ENCODE data around the gene MORC2. TPM values are rescaled to one million over a fixed set of nuclear protein-coding genes. Genes with fewer than 3 reads are reported as not detected.

MORC2 gene
- polyA plus RNA-seq, 1 donor (not counting 4 experiments of a cell fraction or from before 2014, with no cell fraction given) = 14.1 TPM

DNA sequence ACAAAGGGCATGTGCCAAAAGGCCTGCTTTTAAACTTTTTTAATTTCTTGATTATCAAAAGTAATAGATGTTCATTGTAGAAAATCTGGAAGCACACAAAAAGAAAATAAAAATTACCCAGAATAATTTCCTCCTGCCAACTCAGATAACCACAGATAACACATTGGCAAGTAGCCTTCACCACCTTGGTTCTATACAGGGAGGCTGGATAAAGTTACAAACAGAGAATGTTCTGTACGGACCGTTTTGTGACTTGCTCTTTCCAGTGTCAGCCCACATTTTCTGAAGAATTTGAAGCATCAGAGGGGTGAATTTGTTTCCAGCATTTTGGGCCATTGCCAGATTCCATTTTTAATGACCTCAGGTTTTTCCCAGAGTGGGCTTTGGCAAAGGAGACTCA is 24.0 kb upstream of the MORC2 start:
- no peaks in the 10 kb centered on the region for H4K20me1 ChIP-seq (ENCODE audit: control insufficient read depth, extremely low read depth, insufficient read depth, low read length)
- DNase-seq (ENCODE audit: low read depth, low spot score) (no peak), FAIRE-seq (no peak)
- H3K4me1 ChIP-seq (ENCODE audit: control insufficient read depth, extremely low read depth, insufficient read depth, low read length) = no peaks in the 10 kb centered on the region
- dilution Hi-C loops (cut with MboI; ENCODE audit: extremely low pct_ligation_motif_present, low sequenced_read_pairs) = no loop called here
- H3K27ac ChIP-seq (ENCODE audit: control insufficient read depth, insufficient read depth, low read length) = no peak overlapping the region
- H3K79me2 ChIP-seq (ENCODE audit: control insufficient read depth, insufficient read depth, low read length) = no peaks in the 10 kb centered on the region
- H3K9ac ChIP-seq (ENCODE audit: control insufficient read depth, extremely low read depth, insufficient read depth, low read length) = no peak overlapping the region
- no peaks in the 10 kb centered on the region for H3K9me3 ChIP-seq (ENCODE audit: control insufficient read depth, low read depth, low read length)
- no peak overlapping the region for H2AFZ ChIP-seq (ENCODE audit: control insufficient read depth, low read length)
- no peaks in the 10 kb centered on the region for H3K36me3 ChIP-seq (ENCODE audit: control insufficient read depth in 2 of 2, extremely low read depth in 1 of 2, insufficient read depth in 2 of 2, low read length in 2 of 2)
- H3K4me2 ChIP-seq (ENCODE audit: control insufficient read depth, extremely low read depth, insufficient read depth, low read depth, low read length) = no peak overlapping the region
- TF ChIP-seq, protein P1, sequence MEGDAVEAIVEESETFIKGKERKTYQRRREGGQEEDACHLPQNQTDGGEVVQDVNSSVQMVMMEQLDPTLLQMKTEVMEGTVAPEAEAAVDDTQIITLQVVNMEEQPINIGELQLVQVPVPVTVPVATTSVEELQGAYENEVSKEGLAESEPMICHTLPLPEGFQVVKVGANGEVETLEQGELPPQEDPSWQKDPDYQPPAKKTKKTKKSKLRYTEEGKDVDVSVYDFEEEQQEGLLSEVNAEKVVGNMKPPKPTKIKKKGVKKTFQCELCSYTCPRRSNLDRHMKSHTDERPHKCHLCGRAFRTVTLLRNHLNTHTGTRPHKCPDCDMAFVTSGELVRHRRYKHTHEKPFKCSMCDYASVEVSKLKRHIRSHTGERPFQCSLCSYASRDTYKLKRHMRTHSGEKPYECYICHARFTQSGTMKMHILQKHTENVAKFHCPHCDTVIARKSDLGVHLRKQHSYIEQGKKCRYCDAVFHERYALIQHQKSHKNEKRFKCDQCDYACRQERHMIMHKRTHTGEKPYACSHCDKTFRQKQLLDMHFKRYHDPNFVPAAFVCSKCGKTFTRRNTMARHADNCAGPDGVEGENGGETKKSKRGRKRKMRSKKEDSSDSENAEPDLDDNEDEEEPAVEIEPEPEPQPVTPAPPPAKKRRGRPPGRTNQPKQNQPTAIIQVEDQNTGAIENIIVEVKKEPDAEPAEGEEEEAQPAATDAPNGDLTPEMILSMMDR (optimal IDR thresholded peaks at IDR 0.05 in 1 of 3, IDR thresholded peaks at IDR 0.05 in 1 of 3, conservative IDR thresholded peaks at IDR 0.05 in 1 of 3; ENCODE audit: extremely low read depth in 1 of 3, insufficient read depth in 2 of 3, low read length in 3 of 3) = no peak
- no peak for TF ChIP-seq EZH2 (IDR thresholded peaks at IDR 0.05; ENCODE audit: low read length)
- no peaks in the 10 kb centered on the region for H3K9me1 ChIP-seq (ENCODE audit: control insufficient read depth, extremely low read depth, insufficient read depth, low read length)
- no peak overlapping the region for H3K4me3 ChIP-seq (ENCODE audit: control insufficient read depth in 2 of 3, extremely low read depth in 1 of 3, insufficient read depth in 2 of 3, low read depth in 1 of 3, low read length in 3 of 3)
- H3K27me3 ChIP-seq (ENCODE audit: control insufficient read depth, extremely low read depth, insufficient read depth, low read length) = no peaks in the 10 kb centered on the region

DNA sequence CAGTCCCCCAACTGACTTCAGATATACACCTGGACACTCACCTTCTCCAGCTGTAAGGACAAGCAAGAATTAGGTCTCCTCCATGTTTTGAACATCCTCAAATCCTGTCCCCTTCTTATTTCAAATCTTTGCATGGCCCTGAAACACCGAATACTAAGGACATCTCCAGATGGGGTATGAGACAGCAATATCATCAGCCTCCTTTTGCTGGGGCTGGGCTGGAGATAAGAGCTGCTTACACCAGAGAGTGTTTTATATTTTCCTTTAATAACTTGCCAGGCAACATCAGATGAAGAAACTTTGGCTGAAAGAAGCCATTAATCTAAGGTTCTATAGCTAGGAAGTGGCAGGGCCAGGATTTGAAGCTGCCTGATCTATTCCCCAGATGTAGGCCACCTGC is 22.1 kb upstream of the MORC2 start:
- Histone ChIP-seq H3K27ac (ENCODE audit: control insufficient read depth, insufficient read depth, low read length) (no peak overlapping the region), H3K27me3 (ENCODE audit: control insufficient read depth, extremely low read depth, insufficient read depth, low read length) (no peaks in the 10 kb centered on the region), H3K9ac (ENCODE audit: control insufficient read depth, extremely low read depth, insufficient read depth, low read length) (no peak overlapping the region), H3K9me1 (ENCODE audit: control insufficient read depth, extremely low read depth, insufficient read depth, low read length) (no peaks in the 10 kb centered on the region), H3K4me2 (ENCODE audit: control insufficient read depth, extremely low read depth, insufficient read depth, low read depth, low read length) (no peak overlapping the region), H3K9me3 (ENCODE audit: control insufficient read depth, low read depth, low read length) (no peaks in the 10 kb centered on the region), H3K36me3 (ENCODE audit: control insufficient read depth in 2 of 2, extremely low read depth in 1 of 2, insufficient read depth in 2 of 2, low read length in 2 of 2) (no peaks in the 10 kb centered on the region), H2AFZ (ENCODE audit: control insufficient read depth, low read length) (no peak overlapping the region), H3K79me2 (ENCODE audit: control insufficient read depth, insufficient read depth, low read length) (no peaks in the 10 kb centered on the region), H3K4me3 (ENCODE audit: control insufficient read depth in 2 of 3, extremely low read depth in 1 of 3, insufficient read depth in 2 of 3, low read depth in 1 of 3, low read length in 3 of 3) (no peak overlapping the region), H3K4me1 (ENCODE audit: control insufficient read depth, extremely low read depth, insufficient read depth, low read length) (no peaks in the 10 kb centered on the region), H4K20me1 (ENCODE audit: control insufficient read depth, extremely low read depth, insufficient read depth, low read length) (no peaks in the 10 kb centered on the region)
- dilution Hi-C loops (cut with MboI; ENCODE audit: extremely low pct_ligation_motif_present, low sequenced_read_pairs) = no loop called here
- no peak for TF ChIP-seq EZH2 (IDR thresholded peaks at IDR 0.05; ENCODE audit: low read length)
- TF ChIP-seq, protein P1 (optimal IDR thresholded peaks at IDR 0.05 in 1 of 3, IDR thresholded peaks at IDR 0.05 in 1 of 3, conservative IDR thresholded peaks at IDR 0.05 in 1 of 3; ENCODE audit: extremely low read depth in 1 of 3, insufficient read depth in 2 of 3, low read length in 3 of 3) = no peak
- FAIRE-seq (no peak), DNase-seq (ENCODE audit: low read depth, low spot score) (no peak)
